ENCODE data around the gene ESR1.

Gene ESR1

GRCh38 chr6:152121910-152122309 lies 314.4 kb downstream of the ESR1 start:
- Histone ChIP-seq H2AFZ (ENCODE audit: low read length) (no peak overlapping the region), H3K9me3 (replicated peaks; ENCODE audit: insufficient read depth, low read length) (no peaks in the 10 kb centered on the region), H3K4me1 (ENCODE audit: low read length) (peaks cover 12% of the 10 kb centered on the region; the same call in 1 of the 2 replicates), H3K4me3 (ENCODE audit: low read length) (no peak overlapping the region), H3K9ac (ENCODE audit: low read length) (no peak overlapping the region), H3F3A (ENCODE audit: insufficient read depth, low read length) (peaks cover 7% of the 10 kb centered on the region; the same call in 1 of the 2 replicates), H4K20me1 (ENCODE audit: insufficient read depth, low read length) (no peaks in the 10 kb centered on the region), H3K27ac (ENCODE audit: low read length) (no peak overlapping the region), H3K4me2 (ENCODE audit: low read depth, low read length) (no peak overlapping the region), H3K79me2 (ENCODE audit: low read length) (no peaks in the 10 kb centered on the region), H3K27me3 (replicated peaks; ENCODE audit: insufficient read depth, low read length) (no peaks in the 10 kb centered on the region), H3K36me3 (replicated peaks; ENCODE audit: insufficient read depth, low read length) (no peaks in the 10 kb centered on the region), H3K9me2 (replicated peaks; ENCODE audit: insufficient read depth, low read length) (no peaks in the 10 kb centered on the region)
- no peak for DNase-seq
- TF ChIP-seq CTCF (IDR thresholded peaks at IDR 0.05; ENCODE audit: low read length) (no peak), EZH2phosphoT487 (IDR thresholded peaks at IDR 0.05; ENCODE audit: low read length) (no peak), EZH2 (optimal IDR thresholded peaks at IDR 0.05; ENCODE audit: low read depth, low read length) (no peak)

GRCh38 chr6:152122434-152122833 lies 315.0 kb downstream of the ESR1 start:
- peaks cover 7% of the 10 kb centered on the region; the same call in 1 of the 2 replicates for H3F3A ChIP-seq (ENCODE audit: insufficient read depth, low read length)
- H3K9ac ChIP-seq (ENCODE audit: low read length), result no peak overlapping the region
- H4K20me1 ChIP-seq (ENCODE audit: insufficient read depth, low read length), result no peaks in the 10 kb centered on the region
- no peaks in the 10 kb centered on the region for H3K79me2 ChIP-seq (ENCODE audit: low read length)
- no peak overlapping the region for H3K4me2 ChIP-seq (ENCODE audit: low read depth, low read length)
- no peaks in the 10 kb centered on the region for H3K27me3 ChIP-seq (replicated peaks; ENCODE audit: insufficient read depth, low read length)
- TF ChIP-seq EZH2phosphoT487 (IDR thresholded peaks at IDR 0.05; ENCODE audit: low read length), result no peak
- no peak for TF ChIP-seq CTCF (IDR thresholded peaks at IDR 0.05; ENCODE audit: low read length)
- no peak for TF ChIP-seq EZH2 (optimal IDR thresholded peaks at IDR 0.05; ENCODE audit: low read depth, low read length)
- no peak overlapping the region for H3K4me3 ChIP-seq (ENCODE audit: low read length)
- H3K9me3 ChIP-seq (replicated peaks; ENCODE audit: insufficient read depth, low read length), result no peaks in the 10 kb centered on the region
- no peaks in the 10 kb centered on the region for H3K36me3 ChIP-seq (replicated peaks; ENCODE audit: insufficient read depth, low read length)
- H3K27ac ChIP-seq (ENCODE audit: low read length), result no peak overlapping the region
- no peak for DNase-seq
- H2AFZ ChIP-seq (ENCODE audit: low read length), result no peak overlapping the region
- no peaks in the 10 kb centered on the region for H3K9me2 ChIP-seq (replicated peaks; ENCODE audit: insufficient read depth, low read length)
- H3K4me1 ChIP-seq (ENCODE audit: low read length), result 0 out of 2 replicates have a peak, but pooled peaks cover 7% of the 10 kb centered on the region

- no peak for DNase-seq
Observed at GRCh38 chr6:152123076-152123475, 315.6 kb downstream of the ESR1 start.

More at GRCh38 chr6:152123076-152123475, 315.6 kb downstream of the ESR1 start:
- H3K4me1 ChIP-seq (ENCODE audit: low read length), result 0 out of 2 replicates have a peak, but pooled peaks cover 2% of the 10 kb centered on the region
- H3K4me2 ChIP-seq (ENCODE audit: low read depth, low read length), result no peak overlapping the region
- no peaks in the 10 kb centered on the region for H3K36me3 ChIP-seq (replicated peaks; ENCODE audit: insufficient read depth, low read length)
- no peak for TF ChIP-seq EZH2phosphoT487 (IDR thresholded peaks at IDR 0.05; ENCODE audit: low read length)
- no peak for TF ChIP-seq EZH2 (optimal IDR thresholded peaks at IDR 0.05; ENCODE audit: low read depth, low read length)
- TF ChIP-seq CTCF (IDR thresholded peaks at IDR 0.05; ENCODE audit: low read length), result no peak
- no peak overlapping the region for H2AFZ ChIP-seq (ENCODE audit: low read length)
- no peaks in the 10 kb centered on the region for H3K9me3 ChIP-seq (replicated peaks; ENCODE audit: insufficient read depth, low read length)
- H3F3A ChIP-seq (ENCODE audit: insufficient read depth, low read length), result peaks cover 3% of the 10 kb centered on the region; the same call in 1 of the 2 replicates
- H3K79me2 ChIP-seq (ENCODE audit: low read length), result no peaks in the 10 kb centered on the region
- H4K20me1 ChIP-seq (ENCODE audit: insufficient read depth, low read length), result no peaks in the 10 kb centered on the region
- no peaks in the 10 kb centered on the region for H3K27me3 ChIP-seq (replicated peaks; ENCODE audit: insufficient read depth, low read length)
- H3K9me2 ChIP-seq (replicated peaks; ENCODE audit: insufficient read depth, low read length), result no peaks in the 10 kb centered on the region
- no peak overlapping the region for H3K4me3 ChIP-seq (ENCODE audit: low read length)
- no peak overlapping the region for H3K9ac ChIP-seq (ENCODE audit: low read length)
- H3K27ac ChIP-seq (ENCODE audit: low read length), result no peak overlapping the region

Data from MM.1S (cell line).